ENCODE data around the gene MAGI1. TPM values are rescaled to one million over a fixed set of nuclear protein-coding genes. Genes with fewer than 3 reads are reported as not detected.

Gene MAGI1
- polyA plus RNA-seq, 1 of the 3 experiments (the other 2 are of a cell fraction), result 10.3 TPM

DNA sequence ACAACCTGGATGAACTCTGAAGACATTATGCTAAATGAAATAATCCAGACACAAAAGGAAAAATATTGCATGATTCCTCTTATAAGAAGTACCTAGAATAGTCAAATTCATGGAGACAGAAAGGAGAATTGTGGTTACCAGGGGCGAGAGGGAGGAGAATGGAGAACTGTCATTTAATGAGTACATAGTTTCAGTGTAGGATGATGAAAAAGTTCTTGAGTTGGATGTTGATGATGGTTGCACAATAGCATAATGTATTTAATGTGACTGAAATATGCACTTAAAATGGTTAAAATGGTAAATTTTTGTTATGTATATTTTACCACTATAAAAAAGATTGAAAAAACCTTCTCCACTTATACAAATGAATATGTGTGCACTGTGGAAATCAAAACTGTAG, 469.6 kb downstream of the MAGI1 start:
- TF ChIP-seq JUND (IDR thresholded peaks at IDR 0.05) (no peak), YY1 (IDR thresholded peaks at IDR 0.05; ENCODE audit: low read depth) (no peak), FOSL2 (IDR thresholded peaks at IDR 0.05; ENCODE audit: borderline replicate concordance, low read depth) (no peak), TEAD4 (IDR thresholded peaks at IDR 0.05; ENCODE audit: borderline replicate concordance, insufficient read depth) (no peak), NFIC (IDR thresholded peaks at IDR 0.05; ENCODE audit: borderline replicate concordance) (no peak), EZH2phosphoT487 (IDR thresholded peaks at IDR 0.05; ENCODE audit: borderline replicate concordance, low read depth) (no peak), ELF1 (IDR thresholded peaks at IDR 0.05) (no peak), NRF1 (IDR thresholded peaks at IDR 0.05; ENCODE audit: low read depth, low read length) (no peak), RXRA (IDR thresholded peaks at IDR 0.05; ENCODE audit: borderline replicate concordance, low read depth) (no peak), RAD21 (IDR thresholded peaks at IDR 0.05; ENCODE audit: low read length) (no peak), MXI1 (IDR thresholded peaks at IDR 0.05; ENCODE audit: low read depth, low read length) (no peak), TCF12 (IDR thresholded peaks at IDR 0.05) (no peak), GABPA (IDR thresholded peaks at IDR 0.05; ENCODE audit: low read depth) (no peak), TAF1 (IDR thresholded peaks at IDR 0.05; ENCODE audit: borderline replicate concordance, low read depth, low read length) (no peak)
- TF ChIP-seq, protein P1, sequence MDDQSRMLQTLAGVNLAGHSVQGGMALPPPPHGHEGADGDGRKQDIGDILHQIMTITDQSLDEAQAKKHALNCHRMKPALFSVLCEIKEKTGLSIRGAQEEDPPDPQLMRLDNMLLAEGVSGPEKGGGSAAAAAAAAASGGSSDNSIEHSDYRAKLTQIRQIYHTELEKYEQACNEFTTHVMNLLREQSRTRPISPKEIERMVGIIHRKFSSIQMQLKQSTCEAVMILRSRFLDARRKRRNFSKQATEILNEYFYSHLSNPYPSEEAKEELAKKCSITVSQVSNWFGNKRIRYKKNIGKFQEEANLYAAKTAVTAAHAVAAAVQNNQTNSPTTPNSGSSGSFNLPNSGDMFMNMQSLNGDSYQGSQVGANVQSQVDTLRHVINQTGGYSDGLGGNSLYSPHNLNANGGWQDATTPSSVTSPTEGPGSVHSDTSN (IDR thresholded peaks at IDR 0.05), result no peak
- TF ChIP-seq, protein P2, sequence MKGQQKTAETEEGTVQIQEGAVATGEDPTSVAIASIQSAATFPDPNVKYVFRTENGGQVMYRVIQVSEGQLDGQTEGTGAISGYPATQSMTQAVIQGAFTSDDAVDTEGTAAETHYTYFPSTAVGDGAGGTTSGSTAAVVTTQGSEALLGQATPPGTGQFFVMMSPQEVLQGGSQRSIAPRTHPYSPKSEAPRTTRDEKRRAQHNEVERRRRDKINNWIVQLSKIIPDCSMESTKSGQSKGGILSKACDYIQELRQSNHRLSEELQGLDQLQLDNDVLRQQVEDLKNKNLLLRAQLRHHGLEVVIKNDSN (IDR thresholded peaks at IDR 0.05; ENCODE audit: borderline replicate concordance, low read depth), result no peak
- TF ChIP-seq, protein P3, sequence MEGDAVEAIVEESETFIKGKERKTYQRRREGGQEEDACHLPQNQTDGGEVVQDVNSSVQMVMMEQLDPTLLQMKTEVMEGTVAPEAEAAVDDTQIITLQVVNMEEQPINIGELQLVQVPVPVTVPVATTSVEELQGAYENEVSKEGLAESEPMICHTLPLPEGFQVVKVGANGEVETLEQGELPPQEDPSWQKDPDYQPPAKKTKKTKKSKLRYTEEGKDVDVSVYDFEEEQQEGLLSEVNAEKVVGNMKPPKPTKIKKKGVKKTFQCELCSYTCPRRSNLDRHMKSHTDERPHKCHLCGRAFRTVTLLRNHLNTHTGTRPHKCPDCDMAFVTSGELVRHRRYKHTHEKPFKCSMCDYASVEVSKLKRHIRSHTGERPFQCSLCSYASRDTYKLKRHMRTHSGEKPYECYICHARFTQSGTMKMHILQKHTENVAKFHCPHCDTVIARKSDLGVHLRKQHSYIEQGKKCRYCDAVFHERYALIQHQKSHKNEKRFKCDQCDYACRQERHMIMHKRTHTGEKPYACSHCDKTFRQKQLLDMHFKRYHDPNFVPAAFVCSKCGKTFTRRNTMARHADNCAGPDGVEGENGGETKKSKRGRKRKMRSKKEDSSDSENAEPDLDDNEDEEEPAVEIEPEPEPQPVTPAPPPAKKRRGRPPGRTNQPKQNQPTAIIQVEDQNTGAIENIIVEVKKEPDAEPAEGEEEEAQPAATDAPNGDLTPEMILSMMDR (IDR thresholded peaks at IDR 0.05), result no peak
- TF ChIP-seq, protein P4, sequence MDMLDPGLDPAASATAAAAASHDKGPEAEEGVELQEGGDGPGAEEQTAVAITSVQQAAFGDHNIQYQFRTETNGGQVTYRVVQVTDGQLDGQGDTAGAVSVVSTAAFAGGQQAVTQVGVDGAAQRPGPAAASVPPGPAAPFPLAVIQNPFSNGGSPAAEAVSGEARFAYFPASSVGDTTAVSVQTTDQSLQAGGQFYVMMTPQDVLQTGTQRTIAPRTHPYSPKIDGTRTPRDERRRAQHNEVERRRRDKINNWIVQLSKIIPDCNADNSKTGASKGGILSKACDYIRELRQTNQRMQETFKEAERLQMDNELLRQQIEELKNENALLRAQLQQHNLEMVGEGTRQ (IDR thresholded peaks at IDR 0.05; ENCODE audit: borderline replicate concordance, low read depth, low read length), result no peak
- no peak overlapping the region for H3K4me3 ChIP-seq (ENCODE audit: low read depth in 2 of 2, low read length in 1 of 2)
- H3K4me2 ChIP-seq, result no peak overlapping the region
- no peaks in the 10 kb centered on the region for H3K27me3 ChIP-seq (ENCODE audit: insufficient read depth)
- no peak for DNase-seq
- H3K27ac ChIP-seq (ENCODE audit: low read depth in 2 of 2, low read length in 1 of 2), result no peak overlapping the region
- H3K9me2 ChIP-seq, result no peaks in the 10 kb centered on the region
- H2AFZ ChIP-seq (ENCODE audit: low read depth), result no peak overlapping the region
- peaks cover 0 to 12% of the 10 kb centered on the region in 2 experiments; a peak in 2 of 4 replicates for H3K4me1 ChIP-seq (ENCODE audit: control insufficient read depth in 1 of 2, insufficient read depth in 2 of 2, low read depth in 1 of 2, low read length in 1 of 2)
- H3K79me2 ChIP-seq (ENCODE audit: insufficient read depth), result peaks cover 20% of the 10 kb centered on the region
- no peaks in the 10 kb centered on the region; the same call in 1 of the 2 replicates for H3K9me3 ChIP-seq
- H3K9ac ChIP-seq, result no peak overlapping the region
- H3K36me3 ChIP-seq (replicated peaks in 1 of 2; ENCODE audit: control insufficient read depth in 1 of 2, insufficient read depth in 2 of 2, low read length in 1 of 2), result no peaks in the 10 kb centered on the region
- ChIA-PET POLR2A (no interaction called here), CTCF (no interaction called here)
- peaks cover 4% of the 10 kb centered on the region for H3F3A ChIP-seq (replicated peaks; ENCODE audit: insufficient read depth)
- no peaks in the 10 kb centered on the region for H4K20me1 ChIP-seq (ENCODE audit: insufficient read depth)
- WGBS (ENCODE audit: low lambda C conversion rate), result 79% methylated on average over 1 of the region's 1 CpG

Measured in SK-N-SH (cell line).